Activated CD8-positive, alpha-beta memory T cell treated with anti-CD3 and anti-CD28 coated beads for 36 hours (primary cell): ENCODE measurements around the gene PRKAR2A. TPM values are rescaled to one million over a fixed set of nuclear protein-coding genes. Genes with fewer than 3 reads are reported as not detected.
"Not testable (repeated sequence)": the region's sequence is repeated elsewhere in the genome, so short reads cannot be mapped to it uniquely, and the experiment has no call there.

Source experiments
- CTCF ChIA-PET: fragments of 350-600 bp; sonication (Branson Sonifier 250); formaldehyde crosslinking; loops from one replicate; lab custom pipeline; 2021; ENCODE audit warnings: antibody characterized with exemption; lab: Charles Lee
- POLR2A ChIA-PET: fragments of 350-600 bp; sonication (Branson Sonifier 250); formaldehyde crosslinking; loops from one replicate; lab custom pipeline; 2021; ENCODE audit warnings: antibody characterized with exemption; lab: Charles Lee
- total RNA-seq, 2 experiments: library from RNA; stranded (reverse); gene quantifications; one replicate each; pipeline ENCODE4 v1.2.3, GENCODE V29; 2021

The PRKAR2A gene
- total RNA-seq, 2 experiments from 2014 or later, result 55.6 to 57.2 TPM

GRCh38 chr3:48747015-48747615 lies 100.6 kb downstream of the PRKAR2A start:
- ChIA-PET POLR2A (interaction anchor here (0.6 kb wide), 1 partner anchor 172 kb away, joined by 5 read pairs; no protein-coding TSS in a partner anchor), CTCF (interaction anchor here (0.6 to 1.1 kb wide), 2 partner anchors 11 to 493 kb away, joined by 3 to 5 read pairs; no protein-coding TSS in a partner anchor)

GRCh38 chr3:48743773-48744172 lies 103.9 kb downstream of the PRKAR2A start:
- ChIA-PET CTCF (interaction anchor here (1.2 kb wide), 1 partner anchor 57 kb away, joined by 3 read pairs; no protein-coding TSS in a partner anchor), POLR2A (no interaction called here)

- CTCF ChIA-PET, POLR2A ChIA-PET: not testable (repeated sequence)
Observed at GRCh38 chr3:48741226-48741625, 106.4 kb downstream of the PRKAR2A start.

- CTCF ChIA-PET, result interaction anchor here (0.6 to 2.1 kb wide), 7 partner anchors 9 to 344 kb away, joined by 3 to 9 read pairs (median 4); partner anchors contain the start of genes IP6K2 and NCKIPSD
Observed at GRCh38 chr3:48739955-48740823, 107.5 kb downstream of the PRKAR2A start.

GRCh38 chr3:48739617-48739954 lies 108.1 kb downstream of the PRKAR2A start:
- CTCF ChIA-PET, result interaction anchor here (0.9 to 2.1 kb wide), 6 partner anchors 8 to 344 kb away, joined by 3 to 9 read pairs (median 4); partner anchors contain the start of genes IP6K2 and NCKIPSD
- POLR2A ChIA-PET, result interaction anchor here (0.5 to 1.2 kb wide), 2 partner anchors 23 to 541 kb away, joined by 4 to 6 read pairs; partner anchors contain the start of gene IP6K2

More at GRCh38 chr3:48739955-48740823, 107.5 kb downstream of the PRKAR2A start:
- POLR2A ChIA-PET, result interaction anchor here (1.2 kb wide), 1 partner anchor 23 kb away, joined by 6 read pairs; the partner anchor contains the start of gene IP6K2

- ChIA-PET POLR2A (interaction anchor here (0.5 to 1.2 kb wide), 2 partner anchors 22 to 542 kb away, joined by 4 to 6 read pairs; partner anchors contain the start of gene IP6K2), CTCF (interaction anchor here (0.9 to 2.1 kb wide), 5 partner anchors 8 to 68 kb away, joined by 3 to 9 read pairs (median 5); partner anchors contain the start of genes IP6K2 and NCKIPSD)
Observed at GRCh38 chr3:48738926-48739616, 108.6 kb downstream of the PRKAR2A start.

- POLR2A ChIA-PET, result no interaction called here
Observed at GRCh38 chr3:48738144-48738536, 109.5 kb downstream of the PRKAR2A start.

GRCh38 chr3:48735075-48735767 lies 112.5 kb downstream of the PRKAR2A start:
- POLR2A ChIA-PET, result not testable (repeated sequence)
- CTCF ChIA-PET, result interaction anchor here (1.0 kb wide), 1 partner anchor 12 kb away, joined by 3 read pairs; no protein-coding TSS in a partner anchor

More at GRCh38 chr3:48738144-48738536, 109.5 kb downstream of the PRKAR2A start:
- CTCF ChIA-PET, result interaction anchor here (1.2 kb wide), 1 partner anchor 63 kb away, joined by 4 read pairs; no protein-coding TSS in a partner anchor

GRCh38 chr3:48734541-48734940 lies 113.1 kb downstream of the PRKAR2A start:
- CTCF ChIA-PET, POLR2A ChIA-PET: not testable (repeated sequence)

- CTCF ChIA-PET, POLR2A ChIA-PET: not testable (repeated sequence)
Observed at GRCh38 chr3:48733752-48734518, 113.7 kb downstream of the PRKAR2A start.

GRCh38 chr3:48727511-48727910 lies 120.2 kb downstream of the PRKAR2A start:
- POLR2A ChIA-PET, result interaction anchor here (0.5 kb wide), 1 partner anchor 213 kb away, joined by 3 read pairs; no protein-coding TSS in a partner anchor
- CTCF ChIA-PET, result no interaction called here

GRCh38 chr3:48725185-48725855 lies 122.4 kb downstream of the PRKAR2A start:
- POLR2A ChIA-PET, result interaction anchor here (0.6 kb wide), 1 partner anchor 35 kb away, joined by 6 read pairs; no protein-coding TSS in a partner anchor
- CTCF ChIA-PET, result not testable (repeated sequence)

GRCh38 chr3:48723725-48724124 lies 123.9 kb downstream of the PRKAR2A start:
- ChIA-PET CTCF (no interaction called here), POLR2A (no interaction called here)

GRCh38 chr3:48723293-48723692 lies 124.4 kb downstream of the PRKAR2A start:
- CTCF ChIA-PET, POLR2A ChIA-PET: not testable (repeated sequence)

GRCh38 chr3:48716982-48717746 lies 130.5 kb downstream of the PRKAR2A start, which contains the start of gene IP6K2:
IP6K2 (minus strand) TSS chr3:48717221; CDS start chr3:48695291, 21,930 bp downstream.
- CTCF ChIA-PET, result interaction anchor here (0.5 to 1.8 kb wide), 2 partner anchors 23 to 52 kb away, joined by 4 to 5 read pairs; no protein-coding TSS in a partner anchor
- POLR2A ChIA-PET, result interaction anchor here (0.5 to 1.6 kb wide), 7 partner anchors 8 to 304 kb away, joined by 3 to 6 read pairs (median 3); partner anchors contain the start of genes NDUFAF3 and WDR6
